Measurements from ENCODE around the gene PIP4K2A.

DNA sequence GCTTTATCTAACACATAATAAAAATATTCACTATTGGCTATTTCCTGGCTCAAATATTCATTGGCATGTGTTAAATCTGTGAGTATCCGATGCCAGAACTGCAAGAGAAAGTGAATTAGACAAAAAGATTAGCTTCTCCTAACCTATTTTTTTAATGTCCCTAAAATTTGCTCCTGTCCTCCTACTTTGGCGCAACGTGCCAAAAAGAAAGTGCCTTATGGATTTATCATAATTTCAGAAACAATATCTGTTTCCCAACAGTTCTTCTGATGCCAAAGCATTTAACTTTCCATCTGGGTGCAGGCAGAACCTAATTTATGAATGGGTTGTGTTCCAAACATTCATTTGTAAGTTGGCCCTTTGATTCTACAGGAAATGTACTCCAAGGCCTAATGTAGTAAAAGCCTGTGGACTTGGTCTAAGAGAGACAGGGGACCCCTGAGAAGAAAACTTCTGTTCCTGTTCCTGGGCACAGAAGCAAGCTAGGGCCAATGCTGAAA lies 15.4 kb downstream of the PIP4K2A start:
- TF ChIP-seq, protein P1, sequence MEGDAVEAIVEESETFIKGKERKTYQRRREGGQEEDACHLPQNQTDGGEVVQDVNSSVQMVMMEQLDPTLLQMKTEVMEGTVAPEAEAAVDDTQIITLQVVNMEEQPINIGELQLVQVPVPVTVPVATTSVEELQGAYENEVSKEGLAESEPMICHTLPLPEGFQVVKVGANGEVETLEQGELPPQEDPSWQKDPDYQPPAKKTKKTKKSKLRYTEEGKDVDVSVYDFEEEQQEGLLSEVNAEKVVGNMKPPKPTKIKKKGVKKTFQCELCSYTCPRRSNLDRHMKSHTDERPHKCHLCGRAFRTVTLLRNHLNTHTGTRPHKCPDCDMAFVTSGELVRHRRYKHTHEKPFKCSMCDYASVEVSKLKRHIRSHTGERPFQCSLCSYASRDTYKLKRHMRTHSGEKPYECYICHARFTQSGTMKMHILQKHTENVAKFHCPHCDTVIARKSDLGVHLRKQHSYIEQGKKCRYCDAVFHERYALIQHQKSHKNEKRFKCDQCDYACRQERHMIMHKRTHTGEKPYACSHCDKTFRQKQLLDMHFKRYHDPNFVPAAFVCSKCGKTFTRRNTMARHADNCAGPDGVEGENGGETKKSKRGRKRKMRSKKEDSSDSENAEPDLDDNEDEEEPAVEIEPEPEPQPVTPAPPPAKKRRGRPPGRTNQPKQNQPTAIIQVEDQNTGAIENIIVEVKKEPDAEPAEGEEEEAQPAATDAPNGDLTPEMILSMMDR (IDR thresholded peaks at IDR 0.05 in 8 of 11, conservative IDR thresholded peaks at IDR 0.05 in 3 of 11), result no peak
- no peak for TF ChIP-seq POLR2A (IDR thresholded peaks at IDR 0.05)
- no peak for TF ChIP-seq POLR2AphosphoS5 (IDR thresholded peaks at IDR 0.05)

All from spleen (tissue), 7 donors.